SU-DHL-6 (cell line): ENCODE measurements around the gene PILRB.
A peak's percentile ranks its signal among the peaks of the same experiment; 100 is the strongest.
"Not testable (repeated sequence)": the region's sequence is repeated elsewhere in the genome, so short reads cannot be mapped to it uniquely, and the experiment has no call there.

ENCODE experiments used
- H2AFZ ChIP-seq: fragments of 200-600 bp; sonication (generic); 2 replicates; pipeline ENCODE4 v1.6.1; 2014; ENCODE audit warnings: low read depth, mild to moderate bottlenecking, moderate library complexity, mixed read lengths, antibody characterized with exemption, low read length; ENCODE audit not compliant: severe bottlenecking
- H3F3A ChIP-seq: fragments of 200-600 bp; shearing (Covaris generic); 2 replicates; pipeline ENCODE4 v1.6.0; 2016; ENCODE audit warnings: antibody characterized with exemption, mild to moderate bottlenecking; ENCODE audit not compliant: insufficient read depth
- H3K27ac ChIP-seq: fragments of 200-600 bp; sonication (generic); 2 replicates; pipeline ENCODE4 v1.5.1; 2016; ENCODE audit warnings: low read depth, mild to moderate bottlenecking, low read length, moderate library complexity, mixed read lengths
- H3K27me3 ChIP-seq: fragments of 200-600 bp; sonication (generic), shearing (Covaris generic); 2 replicates; pipeline ENCODE4 v1.6.0; 2014; ENCODE audit warnings: mild to moderate bottlenecking, low read length
- H3K36me3 ChIP-seq: fragments of 200-600 bp; sonication (generic); 2 replicates; pipeline ENCODE4 v1.6.1; 2014; ENCODE audit warnings: mild to moderate bottlenecking, low read length, mixed read lengths
- H3K4me2 ChIP-seq: fragments of 300-600, 200-600 bp; shearing (Covaris generic), sonication (generic); 2 replicates; pipeline ENCODE4 v1.6.0; 2014; ENCODE audit warnings: low read length, low read depth, mild to moderate bottlenecking; ENCODE audit not compliant: poor library complexity, severe bottlenecking
- H3K4me3 ChIP-seq: fragments of 200-600 bp; sonication (generic); 2 replicates; pipeline ENCODE4 v1.5.1; 2014; ENCODE audit warnings: antibody characterized with exemption, low read length, mild to moderate bottlenecking, mixed read lengths; ENCODE audit not compliant: insufficient read depth, poor library complexity, severe bottlenecking
- H3K79me2 ChIP-seq: fragments of 200-600 bp; sonication (generic); 2 replicates; pipeline ENCODE4 v1.6.1; 2014; ENCODE audit warnings: mild to moderate bottlenecking, low read length, moderate library complexity; ENCODE audit not compliant: insufficient read depth
- H3K9ac ChIP-seq: fragments of 200-600 bp; sonication (generic); 2 replicates; pipeline ENCODE4 v1.7.0; 2014; ENCODE audit warnings: mild to moderate bottlenecking, low read length
- H3K9me2 ChIP-seq: fragments of 200-600 bp; sonication (generic); replicated peaks from 2 replicates; pipeline ENCODE4 v1.6.1; 2014; ENCODE audit warnings: low read length; ENCODE audit not compliant: insufficient read depth
- H3K9me3 ChIP-seq: fragments of 200-600 bp; sonication (generic); 2 replicates; pipeline ENCODE4 v1.6.1; 2014; ENCODE audit warnings: low read length, mixed read lengths; ENCODE audit not compliant: insufficient read depth
- H4K20me1 ChIP-seq: fragments of 200-600 bp; sonication (generic); 2 replicates; pipeline ENCODE4 v1.6.1; 2014; ENCODE audit warnings: low read depth, mild to moderate bottlenecking, antibody characterized with exemption, low read length, moderate library complexity, mixed read lengths
- CTCF ChIP-seq: fragments of 200-600 bp; sonication (generic); IDR thresholded peaks from one replicate; pipeline ENCODE4 v1.5.1; 2017; ENCODE audit warnings: antibody characterized with exemption, mild to moderate bottlenecking, low read length, moderate library complexity; ENCODE audit not compliant: insufficient read depth, poor library complexity, severe bottlenecking
- EZH2phosphoT487 ChIP-seq: fragments of 200-600 bp; sonication (generic), shearing (Covaris generic); conservative IDR thresholded peaks from 2 replicates; pipeline ENCODE4 v1.6.1; 2018; ENCODE audit warnings: mild to moderate bottlenecking, antibody characterized with exemption, low read length, moderate library complexity, mixed read lengths

The PILRB gene

GRCh38 chr7:100344560-100345287 is 13.2 kb upstream of the PILRB start:
- H4K20me1 ChIP-seq, H3K9me3 ChIP-seq, H3K9me2 ChIP-seq, H2AFZ ChIP-seq, H3K27me3 ChIP-seq: not testable (repeated sequence)
- peak overlapping the region; percentile 4 for H3K4me3 ChIP-seq
- peak; percentile 64 for TF ChIP-seq CTCF
- peaks cover 24% of the 10 kb centered on the region for H3F3A ChIP-seq
- H3K79me2 ChIP-seq, result peaks cover 37% of the 10 kb centered on the region
- H3K9ac ChIP-seq, result peak overlapping the region; percentile 23; the same call in 1 of the 2 replicates
- H3K27ac ChIP-seq, result peak overlapping the region; percentile 85
- peak overlapping the region; percentile 48 for H3K4me2 ChIP-seq
- H3K36me3 ChIP-seq, result peaks cover 34% of the 10 kb centered on the region

- not testable (repeated sequence) for H2AFZ ChIP-seq, H3K9me3 ChIP-seq, H3K4me3 ChIP-seq, H3K9me2 ChIP-seq, H3K9ac ChIP-seq, H3K27me3 ChIP-seq, H4K20me1 ChIP-seq
- Histone ChIP-seq H3K4me2 (peak overlapping the region; percentile 32), H3K36me3 (peaks cover 36% of the 10 kb centered on the region), H3K79me2 (peaks cover 36% of the 10 kb centered on the region), H3F3A (peaks cover 24% of the 10 kb centered on the region), H3K27ac (peak overlapping the region; percentile 73; the same call in 1 of the 2 replicates)
- TF ChIP-seq CTCF, result peak; percentile 18
These were observed 12.6 kb upstream of the PILRB start for GRCh38 chr7:100345288-100345672.

GRCh38 chr7:100346921-100347320 is 11.0 kb upstream of the PILRB start:
- Histone ChIP-seq H3K9me3 (no peaks in the 10 kb centered on the region), H4K20me1 (peaks cover 5% of the 10 kb centered on the region; the same call in 1 of the 2 replicates), H2AFZ (no peak overlapping the region), H3K27ac (no peak overlapping the region), H3F3A (peaks cover 24% of the 10 kb centered on the region), H3K4me3 (no peak overlapping the region), H3K27me3 (no peaks in the 10 kb centered on the region), H3K79me2 (peaks cover 26% of the 10 kb centered on the region), H3K9me2 (no peaks in the 10 kb centered on the region), H3K4me2 (no peak overlapping the region), H3K36me3 (peaks cover 36% of the 10 kb centered on the region), H3K9ac (no peak overlapping the region)
- no peak for TF ChIP-seq EZH2phosphoT487
- no peak for TF ChIP-seq CTCF
